A549 (cell line): Measurements from ENCODE around the gene TCERG1L. TPM values are rescaled to one million over a fixed set of nuclear protein-coding genes. Genes with fewer than 3 reads are reported as not detected.
A peak's percentile ranks its signal among the peaks of the same experiment; 100 is the strongest.

ENCODE experiments used
- ATAC-seq, 2 experiments: fragments of 200-7000 bp in 1 of 2; fragments of >200 bp in 1 of 2; cut with Nextera tagmentation in 1 of 2; cut with Tn5 transposase in 1 of 2; 3 replicates each; pipeline versions ENCODE4 v1.8.0 to v1.9.1; 2018 to 2020; ENCODE audit warnings: mild to moderate bottlenecking in 1 of 2, moderate library complexity in 1 of 2
- CTCF ChIA-PET: fragments of 300-600 bp; sonication (Branson Sonifier 250); formaldehyde crosslinking; extraction: SDS; loops from one replicate; lab custom pipeline; 2021; ENCODE audit warnings: antibody characterized with exemption, inconsistent platforms; lab: Yijun Ruan, JAX
- POLR2A ChIA-PET: fragments of 350-600 bp; formaldehyde crosslinking; extraction: SDS; loops from one replicate; lab custom pipeline; 2021; ENCODE audit warnings: antibody characterized with exemption, inconsistent platforms; lab: Yijun Ruan, JAX
- DNase-seq, 2 experiments: peaks; one replicate each; pipeline versions ENCODE4 v3.0.0 to v3.0.0-alpha.2; 2011 to 2016; ENCODE audit warnings: low read depth in 1 of 2, low spot score in 1 of 2
- FAIRE-seq: peaks from 2 replicates; lab custom pipeline; 2011; peaks lifted over from hg19 to GRCh38; lab: Jason Lieb, UNC
- H3K27ac ChIP-seq, 2 experiments: fragments of >200 bp; sonication (Bioruptor Twin); formaldehyde crosslinking; 3 replicates each; pipeline ENCODE4 v1.5.1; 2016 to 2017
- H3K4me1 ChIP-seq: fragments of >200 bp; sonication (Bioruptor Twin); formaldehyde crosslinking; 3 replicates; pipeline ENCODE4 v1.6.1; 2016
- H3K4me2 ChIP-seq: fragments of >200 bp; sonication (Bioruptor Twin); formaldehyde crosslinking; 3 replicates; pipeline ENCODE4 v1.6.1; 2016
- H3K4me3 ChIP-seq: fragments of >200 bp; sonication (Bioruptor Twin); formaldehyde crosslinking; 3 replicates; pipeline ENCODE4 v1.5.1; 2016
- H3K9me3 ChIP-seq: fragments of >200 bp; sonication (Bioruptor Twin); formaldehyde crosslinking; 3 replicates; pipeline ENCODE4 v1.6.1; 2016
- BCL3 ChIP-seq: fragments of >200 bp; sonication (Bioruptor Twin); formaldehyde crosslinking; IDR thresholded peaks from 3 replicates; pipeline ENCODE4 v1.6.1; 2016
- CEBPB ChIP-seq, 2 experiments: fragments of >200 bp in 1 of 2; sonication (Bioruptor Twin) in 1 of 2; formaldehyde crosslinking in 1 of 2; IDR thresholded peaks; 2 replicates each; pipeline ENCODE4 v1.6.1; 2012 to 2016
- CHD2 ChIP-seq: fragments of 150-350 bp; IDR thresholded peaks from 2 replicates; pipeline ENCODE4 v1.6.1; 2014; ENCODE audit warnings: low read length; ENCODE audit not compliant: partially characterized antibody
- CTCF ChIP-seq: fragments of >200 bp; sonication (Bioruptor Twin); formaldehyde crosslinking; IDR thresholded peaks from 3 replicates; pipeline ENCODE4 v1.5.1; 2016
- EHMT2 ChIP-seq: fragments of 200-600 bp; sonication (generic); IDR thresholded peaks from 2 replicates; pipeline ENCODE4 v1.6.1; 2016; ENCODE audit warnings: antibody characterized with exemption, low read depth, mild to moderate bottlenecking, moderate library complexity
- EP300 ChIP-seq, 2 experiments: fragments of >200 bp; sonication (Bioruptor Twin); formaldehyde crosslinking; IDR thresholded peaks; 2 replicates in 1 of 2; 3 replicates in 1 of 2; pipeline ENCODE4 v1.6.1; 2016 to 2017
- FOXS1 ChIP-seq: fragments of 250-450 bp; sonication (Bioruptor Pico); IDR thresholded peaks from 2 replicates; pipeline ENCODE4 v1.5.0; 2020; ENCODE audit warnings: mild to moderate bottlenecking, moderate library complexity
- GATA3 ChIP-seq: IDR thresholded peaks from 2 replicates; pipeline ENCODE4 v1.6.1; 2012; ENCODE audit warnings: borderline replicate concordance
- HDAC2 ChIP-seq: fragments of 200-600 bp; sonication (generic); IDR thresholded peaks from 2 replicates; pipeline ENCODE4 v1.6.1; 2016
- HOXB13 ChIP-seq: fragments of 250-450 bp; sonication (Bioruptor Pico); IDR thresholded peaks from 2 replicates; pipeline ENCODE4 v1.5.0; 2020; ENCODE audit warnings: low read depth, mild to moderate bottlenecking, moderate library complexity
- KDM5A ChIP-seq: fragments of 200-600 bp; sonication (generic); IDR thresholded peaks from 2 replicates; pipeline ENCODE4 v1.6.1; 2016; ENCODE audit warnings: antibody characterized with exemption, mild to moderate bottlenecking
- MAFK ChIP-seq: fragments of 450-650 bp; IDR thresholded peaks from 2 replicates; pipeline ENCODE4 v1.6.1; 2014; ENCODE audit not compliant: partially characterized antibody
- NPAS2 ChIP-seq: fragments of 250-450 bp; sonication (Bioruptor Pico); IDR thresholded peaks from 2 replicates; pipeline ENCODE4 v1.8.0; 2022; ENCODE audit warnings: mild to moderate bottlenecking, moderate library complexity, borderline replicate concordance
- PBX3 ChIP-seq: IDR thresholded peaks from 2 replicates; pipeline ENCODE4 v1.6.1; 2012
- PHF8 ChIP-seq: fragments of 200-600 bp; sonication (generic); IDR thresholded peaks from 2 replicates; pipeline ENCODE4 v1.6.1; 2016; ENCODE audit warnings: low read depth, mild to moderate bottlenecking, antibody characterized with exemption, moderate library complexity, borderline replicate concordance
- RAD21 ChIP-seq, 2 experiments: fragments of >200 bp in 1 of 2; sonication (Bioruptor Twin) in 1 of 2; formaldehyde crosslinking in 1 of 2; IDR thresholded peaks in 1 of 2; conservative IDR thresholded peaks in 1 of 2; 2 replicates in 1 of 2; 3 replicates in 1 of 2; pipeline ENCODE4 v1.6.1; 2012 to 2018; ENCODE audit warnings: inconsistent platforms in 1 of 2
- RFX5 ChIP-seq: fragments of 450-650 bp; IDR thresholded peaks from 2 replicates; pipeline ENCODE4 v1.7.1; 2014; ENCODE audit warnings: antibody characterized with exemption, mild to moderate bottlenecking, moderate library complexity
- SMC3 ChIP-seq: fragments of >200 bp; sonication (Bioruptor Twin); formaldehyde crosslinking; IDR thresholded peaks from 3 replicates; pipeline ENCODE4 v1.6.1; 2018; ENCODE audit warnings: inconsistent platforms
- TP53 ChIP-seq: fragments of 250-450 bp; sonication (Bioruptor Pico); IDR thresholded peaks from 2 replicates; pipeline ENCODE4 v1.5.0; 2021; ENCODE audit warnings: mild to moderate bottlenecking, moderate library complexity
- ZSCAN20 ChIP-seq: fragments of 250-450 bp; sonication (Bioruptor Pico); IDR thresholded peaks from 2 replicates; pipeline ENCODE4 v1.8.0; 2022; ENCODE audit warnings: mild to moderate bottlenecking, moderate library complexity
- WGBS: methylation state at CpG from one replicate; pipeline ENCODE4 v1.1.6; 2017; ENCODE audit errors: missing lambda C conversion rate; 5-methylcytosine and 5-hydroxymethylcytosine counted together
- polyA plus RNA-seq, 4 experiments: library from polyadenylated mRNA; depleted of rRNA in 3 of 4; stranded (reverse); fragments of >200 nt; fragmentation: RNase III in 1 of 4; extraction: RNeasy Plus Mini Kit Qiagen cat#74134 plus additional on column Dnase treatment in 1 of 4; gene quantifications; 2 replicates in 3 of 4; 3 replicates in 1 of 4; pipeline ENCODE4 v1.2.3, GENCODE V29; 2011 to 2017
- TF ChIP-seq, protein P1 (sequence below): IDR thresholded peaks from 2 replicates; pipeline ENCODE4 v1.6.1; 2012

Gene TCERG1L
- polyA plus RNA-seq, 2 of the 4 experiments (the other 2 are of a cell fraction): not detected

GRCh38 chr10:131244836-131245235, 66.7 kb downstream of the TCERG1L start:
- no peaks in the 10 kb centered on the region for H3K9me3 ChIP-seq
- no peak overlapping the region for H3K27ac ChIP-seq
- H3K4me1 ChIP-seq: no peaks in the 10 kb centered on the region
- ChIA-PET CTCF (interaction anchor here (1.9 kb wide), 1 partner anchor 12 kb away, joined by 5 read pairs; no protein-coding TSS in a partner anchor), POLR2A (no interaction called here)
- FAIRE-seq (no peak), DNase-seq (no peak), ATAC-seq (no peak)
- no peak for TF ChIP-seq PHF8
- TF ChIP-seq ZSCAN20 (CRISPR knock-in tag): no peak
- no peak for TF ChIP-seq FOXS1
- TF ChIP-seq BCL3: no peak
- TF ChIP-seq EHMT2: no peak
- no peak for TF ChIP-seq CHD2
- no peak for TF ChIP-seq PBX3
- no peak for TF ChIP-seq CEBPB (IDR thresholded peaks at IDR 0.05)
- no peak for TF ChIP-seq GATA3
- no peak overlapping the region for H3K4me2 ChIP-seq
- WGBS: 14% methylated on average over 1 of the region's 1 CpG
- H3K4me3 ChIP-seq: no peak overlapping the region

- TF ChIP-seq, protein P1, sequence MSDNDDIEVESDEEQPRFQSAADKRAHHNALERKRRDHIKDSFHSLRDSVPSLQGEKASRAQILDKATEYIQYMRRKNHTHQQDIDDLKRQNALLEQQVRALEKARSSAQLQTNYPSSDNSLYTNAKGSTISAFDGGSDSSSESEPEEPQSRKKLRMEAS: no peak
- TF ChIP-seq EP300 (IDR thresholded peaks at IDR 0.05): no peak
- FAIRE-seq (no peak), DNase-seq (no peak), ATAC-seq (no peak)
- Histone ChIP-seq H3K9me3 (no peaks in the 10 kb centered on the region), H3K4me1 (no peaks in the 10 kb centered on the region), H3K4me3 (no peak overlapping the region), H3K27ac (no peak overlapping the region), H3K4me2 (no peak overlapping the region)
- POLR2A ChIA-PET: no interaction called here
- CTCF ChIA-PET: interaction anchor here (1.4 kb wide), 1 partner anchor 130 kb away, joined by 3 read pairs; no protein-coding TSS in a partner anchor
- WGBS: 26% methylated on average over 12 of the region's 12 CpGs
Measured at GRCh38 chr10:131243076-131243475, 68.4 kb downstream of the TCERG1L start.

DNA sequence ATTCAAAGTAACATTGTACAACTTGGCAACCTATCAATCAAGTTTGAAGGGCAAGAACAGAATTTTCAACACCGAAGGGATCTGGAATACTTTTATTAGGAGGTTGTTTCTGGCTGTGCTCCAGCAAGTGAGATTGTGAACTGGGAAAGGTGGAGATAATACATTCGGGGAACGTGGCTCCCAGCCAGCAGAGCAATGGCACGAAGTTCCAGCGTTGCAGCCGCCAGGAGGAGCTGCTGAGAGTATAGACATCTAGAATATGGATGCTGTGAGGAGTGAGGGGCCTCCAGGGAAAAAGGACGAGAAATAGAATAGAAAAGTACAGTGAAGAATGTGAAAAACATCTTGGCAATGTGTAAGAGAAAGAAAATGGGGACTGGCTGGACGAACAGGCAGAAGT, 69.5 kb downstream of the TCERG1L start:
- ATAC-seq: peak in 1 of 2 experiments; percentile 74; a peak in 3 of 6 replicates
- H3K4me3 ChIP-seq: no peak overlapping the region
- 4% methylated on average over 8 of the region's 8 CpGs for WGBS
- no peak for FAIRE-seq
- POLR2A ChIA-PET: no interaction called here
- CTCF ChIA-PET: interaction anchor here (0.7 to 1.4 kb wide), 2 partner anchors 129 to 576 kb away, joined by 3 read pairs; no protein-coding TSS in a partner anchor
- no peak overlapping the region for H3K4me2 ChIP-seq
- TF ChIP-seq HDAC2 (no peak), CTCF (peak; percentile 36; the same call in 2 of the 3 replicates), KDM5A (no peak), MAFK (no peak), TP53 (CRISPR knock-in tag) (no peak), HOXB13 (CRISPR knock-in tag) (no peak), RAD21 (conservative IDR thresholded peaks at IDR 0.05 in 1 of 2, IDR thresholded peaks at IDR 0.05 in 1 of 2) (peak; percentile 20 to 35; a peak in 2 of 5 replicates), SMC3 (peak; percentile 35; the same call in 2 of the 3 replicates), NPAS2 (CRISPR knock-in tag) (no peak), RFX5 (no peak)
- DNase-seq: peak; percentile 21 to 22
- no peak overlapping the region for H3K27ac ChIP-seq
- no peaks in the 10 kb centered on the region for H3K9me3 ChIP-seq
- H3K4me1 ChIP-seq: no peaks in the 10 kb centered on the region
